K562 (cell line): ENCODE data around the gene SH3PXD2B. TPM values are rescaled to one million over a fixed set of nuclear protein-coding genes. Genes with fewer than 3 reads are reported as not detected.

Experiments
- BCOR ChIP-seq: fragments of 450-650 bp; IDR thresholded peaks from 2 replicates; pipeline ENCODE4 v1.6.1; 2016
- CBFA2T2 ChIP-seq: fragments of 450-650 bp; conservative IDR thresholded peaks from 2 replicates; pipeline ENCODE4 v1.6.1; 2017; ENCODE audit warnings: mild to moderate bottlenecking
- CC2D1A ChIP-seq: fragments of 450-650 bp; IDR thresholded peaks from 2 replicates; pipeline ENCODE4 v1.6.1; 2017; ENCODE audit warnings: mild to moderate bottlenecking
- CREB1 ChIP-seq, 2 experiments: sonication (generic) in 1 of 2; formaldehyde crosslinking in 1 of 2; IDR thresholded peaks; 2 replicates each; pipeline versions ENCODE4 v1.6.1 to v1.8.0; 2012 to 2022; ENCODE audit warnings: inconsistent platforms in 1 of 2, mild to moderate bottlenecking in 1 of 2, missing genetic modification reagents in 1 of 2, moderate library complexity in 1 of 2
- CXXC5 ChIP-seq: fragments of 250-450 bp; sonication (Bioruptor Pico); IDR thresholded peaks from 2 replicates; pipeline ENCODE4 v1.8.0; 2022; ENCODE audit warnings: inconsistent platforms, mild to moderate bottlenecking, moderate library complexity
- E2F1 ChIP-seq: sonication (generic); formaldehyde crosslinking; IDR thresholded peaks from 2 replicates; pipeline ENCODE4 v1.8.1; 2023; ENCODE audit warnings: mild to moderate bottlenecking, missing genetic modification reagents, moderate library complexity
- ELF2 ChIP-seq: fragments of 250-450 bp; sonication (Bioruptor Pico); IDR thresholded peaks from 2 replicates; pipeline ENCODE4 v1.5.0; 2021; ENCODE audit warnings: mild to moderate bottlenecking
- KDM1A ChIP-seq, 2 experiments: fragments of 450-650 bp; IDR thresholded peaks; 2 replicates each; pipeline ENCODE4 v1.6.1; 2016; ENCODE audit warnings: mild to moderate bottlenecking in 2 of 2
- KLF16 ChIP-seq: IDR thresholded peaks from 2 replicates; pipeline ENCODE4 v1.6.1; 2016; ENCODE audit warnings: antibody characterized with exemption
- NFIX ChIP-seq: fragments of 250-450 bp; sonication (Bioruptor Pico); IDR thresholded peaks from 2 replicates; pipeline ENCODE4 v1.4.0; 2020; ENCODE audit warnings: low read depth, mild to moderate bottlenecking, moderate library complexity
- NR0B1 ChIP-seq: fragments of 450-650 bp; IDR thresholded peaks from one replicate; pipeline ENCODE4 v1.6.1; 2018; ENCODE audit warnings: mild to moderate bottlenecking, moderate library complexity; ENCODE audit not compliant: partially characterized antibody
- NR2C2 ChIP-seq, 2 experiments: fragments of 200-800 bp in 1 of 2; sonication (Bioruptor generic) in 1 of 2; sonication (generic) in 1 of 2; formaldehyde crosslinking in 1 of 2; IDR thresholded peaks; 2 replicates each; pipeline versions ENCODE4 v1.6.1 to v1.8.0; 2016 to 2022; ENCODE audit warnings: mild to moderate bottlenecking in 1 of 2, missing compliant biosample characterization in 1 of 2, missing genetic modification characterization in 1 of 2, missing genetic modification reagents in 1 of 2
- SFPQ ChIP-seq: fragments of 200-400 bp; formaldehyde crosslinking; IDR thresholded peaks from 2 replicates; pipeline ENCODE4 v1.6.1; 2017; ENCODE audit warnings: mild to moderate bottlenecking, low read depth, low read length, moderate library complexity
- XRCC3 ChIP-seq: fragments of 450-650 bp; IDR thresholded peaks from 2 replicates; pipeline ENCODE4 v1.6.1; 2017; ENCODE audit warnings: mild to moderate bottlenecking, moderate library complexity
- ZBTB26 ChIP-seq: fragments of 450-650 bp; formaldehyde crosslinking; IDR thresholded peaks from 2 replicates; pipeline ENCODE4 v1.4.0; 2022; ENCODE audit warnings: missing genetic modification characterization
- ZMIZ1 ChIP-seq, 2 experiments: fragments of 150-350 bp in 1 of 2; IDR thresholded peaks; 2 replicates each; pipeline ENCODE4 v1.6.1; 2012 to 2016; ENCODE audit warnings: low read depth in 2 of 2, low read length in 2 of 2, mild to moderate bottlenecking in 1 of 2, moderate library complexity in 1 of 2
- ZNF766 ChIP-seq: fragments of 200-800 bp; sonication (Bioruptor generic); conservative IDR thresholded peaks from 2 replicates; pipeline ENCODE4 v1.6.1; 2016; ENCODE audit warnings: missing genetic modification characterization, missing compliant biosample characterization
- polyA plus RNA-seq, 8 experiments: library from polyadenylated mRNA; depleted of rRNA in 4 of 8; stranded (reverse) in 5 of 8; unstranded in 3 of 8; fragments of >200 nt; fragmentation: Nextera tagmentation in 2 of 8; fragmentation: Illumina TruSeq in 1 of 8; extraction: Ambion mirVana in 2 of 8; extraction: Trizol in 1 of 8; gene quantifications; 2 replicates each; pipeline versions ENCODE4 v1.2.1 to v1.2.3, GENCODE V29; 2011 to 2014; ENCODE audit warnings: inconsistent platforms in 1 of 8, missing spikeins in 1 of 8
- total RNA-seq, 7 experiments: library from RNA; depleted of rRNA in 6 of 7; stranded (reverse); fragments of >200 nt in 6 of 7; fragmentation: Illumina TruSeq in 2 of 7; extraction: Trizol in 2 of 7; gene quantifications; 2 replicates each; pipeline versions ENCODE4 v1.2.1 to v1.2.3, GENCODE V29; 2011 to 2021; ENCODE audit warnings: low replicate concordance in 1 of 7

The SH3PXD2B gene
- total and polyA plus RNA-seq, 9 of the 15 experiments (the other 6 are each of a cell fraction or from before 2014, with no cell fraction given), result 0.04 to 0.66 (median 0.19) TPM

GRCh38 chr5:172284611-172284980, 169.7 kb downstream of the SH3PXD2B start (continued):
- TF ChIP-seq ZMIZ1 (IDR thresholded peaks at IDR 0.05; ENCODE audit: low read depth in 2 of 2, low read length in 2 of 2) (no peak), NR0B1 (no peak), XRCC3 (no peak), KLF16 (no peak), ZNF766 (CRISPR knock-in tag) (no peak), E2F1 (CRISPR knock-in tag) (no peak), CC2D1A (no peak), ZBTB26 (CRISPR knock-in tag) (no peak), NFIX (CRISPR knock-in tag) (no peak), CREB1 (IDR thresholded peaks at IDR 0.05) (no peak), CREB1 (CRISPR knock-in tag; IDR thresholded peaks at IDR 0.05) (no peak), ELF2 (CRISPR knock-in tag) (no peak), CBFA2T2 (peak; percentile 49), CXXC5 (CRISPR knock-in tag) (peak; percentile 63), NR2C2 (CRISPR knock-in tag; IDR thresholded peaks at IDR 0.05) (no peak), NR2C2 (tag; IDR thresholded peaks at IDR 0.05) (peak; percentile 55), BCOR (0 out of 2 replicates have a peak, but pooled peaks have one; percentile 20), KDM1A (IDR thresholded peaks at IDR 0.05) (peak; percentile 97 to 98), SFPQ (no peak)
